ENCODE measurements around the gene DAB1. TPM values are rescaled to one million over a fixed set of nuclear protein-coding genes. Genes with fewer than 3 reads are reported as not detected.

The DAB1 gene
- total RNA-seq, 6 donors from 2014 or later = 0.15 to 0.20 TPM; not detected in 4

DNA sequence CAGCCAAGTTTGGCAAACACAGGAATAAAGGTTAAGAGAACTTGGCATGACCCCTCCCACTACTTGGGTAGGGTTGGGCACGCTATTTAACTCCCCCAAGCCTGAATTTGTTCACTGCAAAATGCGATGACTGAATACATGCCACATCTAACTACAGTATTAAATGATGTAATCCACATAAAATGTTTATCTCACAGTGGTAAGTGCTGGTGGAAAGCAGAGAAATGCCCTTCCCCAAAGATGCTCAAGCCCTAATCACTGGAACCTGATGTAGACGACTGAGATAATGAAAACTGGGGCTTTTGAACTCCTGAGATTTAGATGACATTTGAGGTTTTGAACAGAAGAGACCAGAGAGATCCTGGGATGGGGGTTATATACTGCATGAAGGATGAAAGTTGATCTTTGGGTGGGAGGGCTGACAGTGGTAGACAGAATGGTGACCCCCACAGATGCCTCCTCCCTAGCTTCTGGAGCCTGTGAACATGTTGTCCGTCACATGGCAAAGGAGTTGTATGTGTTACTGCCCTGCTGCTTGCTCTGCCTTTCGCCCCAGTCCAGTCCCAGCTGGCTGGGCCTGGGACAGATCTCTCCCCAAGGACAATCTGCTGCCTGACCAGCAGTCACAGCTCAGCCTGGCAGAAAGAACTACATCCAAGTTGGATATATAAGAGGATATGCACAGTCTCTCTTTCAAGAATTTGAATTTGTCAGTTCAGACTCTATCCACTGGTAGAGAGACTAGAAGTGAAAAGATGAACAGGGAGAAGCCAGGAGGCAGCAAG lies 120.9 kb downstream of the DAB1 start:
- WGBS, 2 donors = 80 to 87% methylated on average over 4 to 5 of the region's 5 CpGs
- H3K36me3 ChIP-seq = no peaks in the 10 kb centered on the region
- H3K27ac ChIP-seq = no peak overlapping the region
- ATAC-seq (ENCODE audit: low FRiP score in 2 of 2) = peak in 1 of 2 donors; percentile 16
- no peak overlapping the region for H3K4me3 ChIP-seq
- H3K27me3 ChIP-seq = no peaks in the 10 kb centered on the region
- TF ChIP-seq EP300 (IDR thresholded peaks at IDR 0.05) = no peak
- no peak for TF ChIP-seq POLR2A (IDR thresholded peaks at IDR 0.05)
- H3K9me3 ChIP-seq = peaks cover 0 to 4% (median 0%) of the 10 kb centered on the region in 4 donors
- H3K4me1 ChIP-seq = no peaks in the 10 kb centered on the region
- DNase-seq = no peak

DNA sequence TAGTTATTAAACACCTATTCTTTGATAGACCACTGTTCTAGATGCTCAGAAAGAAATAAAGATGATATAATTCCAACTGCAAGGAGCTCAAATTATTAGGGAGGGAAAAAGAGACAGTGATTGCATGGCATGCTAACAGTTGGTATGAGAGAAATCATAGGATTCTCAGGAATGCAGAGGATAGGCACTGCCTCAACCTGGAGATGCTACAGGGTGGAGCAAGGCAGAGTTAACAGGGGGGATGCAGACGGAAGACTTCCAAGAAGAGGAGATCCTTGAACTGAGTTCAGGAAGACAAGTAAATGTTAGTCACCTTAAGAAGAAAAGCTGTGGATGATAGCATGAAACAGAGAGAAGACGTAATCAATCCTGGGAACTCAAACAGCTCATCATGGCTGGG lies 123.7 kb downstream of the DAB1 start:
- no peaks in the 10 kb centered on the region for H3K9me3 ChIP-seq
- no peak overlapping the region for H3K4me3 ChIP-seq
- TF ChIP-seq POLR2A (IDR thresholded peaks at IDR 0.05) (no peak), POLR2AphosphoS5 (IDR thresholded peaks at IDR 0.05) (no peak), EP300 (IDR thresholded peaks at IDR 0.05) (no peak)
- TF ChIP-seq, protein P1, sequence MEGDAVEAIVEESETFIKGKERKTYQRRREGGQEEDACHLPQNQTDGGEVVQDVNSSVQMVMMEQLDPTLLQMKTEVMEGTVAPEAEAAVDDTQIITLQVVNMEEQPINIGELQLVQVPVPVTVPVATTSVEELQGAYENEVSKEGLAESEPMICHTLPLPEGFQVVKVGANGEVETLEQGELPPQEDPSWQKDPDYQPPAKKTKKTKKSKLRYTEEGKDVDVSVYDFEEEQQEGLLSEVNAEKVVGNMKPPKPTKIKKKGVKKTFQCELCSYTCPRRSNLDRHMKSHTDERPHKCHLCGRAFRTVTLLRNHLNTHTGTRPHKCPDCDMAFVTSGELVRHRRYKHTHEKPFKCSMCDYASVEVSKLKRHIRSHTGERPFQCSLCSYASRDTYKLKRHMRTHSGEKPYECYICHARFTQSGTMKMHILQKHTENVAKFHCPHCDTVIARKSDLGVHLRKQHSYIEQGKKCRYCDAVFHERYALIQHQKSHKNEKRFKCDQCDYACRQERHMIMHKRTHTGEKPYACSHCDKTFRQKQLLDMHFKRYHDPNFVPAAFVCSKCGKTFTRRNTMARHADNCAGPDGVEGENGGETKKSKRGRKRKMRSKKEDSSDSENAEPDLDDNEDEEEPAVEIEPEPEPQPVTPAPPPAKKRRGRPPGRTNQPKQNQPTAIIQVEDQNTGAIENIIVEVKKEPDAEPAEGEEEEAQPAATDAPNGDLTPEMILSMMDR (IDR thresholded peaks at IDR 0.05) = no peak
- no peaks in the 10 kb centered on the region for H3K36me3 ChIP-seq
- ATAC-seq (ENCODE audit: low FRiP score in 2 of 2) = no peak
- no peak overlapping the region for H3K27ac ChIP-seq
- WGBS, 2 donors = 85 to 98% methylated on average over 2 of the region's 2 CpGs
- H3K4me1 ChIP-seq = no peaks in the 10 kb centered on the region
- no peaks in the 10 kb centered on the region for H3K27me3 ChIP-seq
- DNase-seq = no peak

DNA sequence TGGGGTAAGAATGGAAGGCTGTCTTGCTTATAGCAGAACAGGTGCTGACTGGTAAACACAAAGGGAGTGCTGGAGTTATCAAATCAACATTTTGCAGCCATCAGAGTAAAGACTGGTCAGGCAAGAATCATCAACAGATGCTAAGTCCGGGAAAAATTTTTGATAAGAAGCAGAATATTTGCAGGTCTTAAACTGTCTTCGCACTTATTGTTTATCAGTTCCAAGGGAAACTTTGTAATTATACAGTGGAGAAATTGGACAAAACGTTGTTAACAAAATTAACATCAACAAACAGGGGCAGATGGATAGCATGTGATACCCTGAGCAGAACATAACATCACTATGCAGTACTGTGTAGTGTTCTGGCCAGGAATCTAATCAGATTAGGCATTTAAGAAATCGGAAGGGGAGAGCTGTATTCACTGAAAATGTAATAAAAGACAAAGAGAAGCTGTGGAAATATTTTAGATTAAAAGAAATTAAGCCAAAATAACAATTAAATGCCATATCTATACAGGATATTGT lies 127.1 kb downstream of the DAB1 start:
- TF ChIP-seq POLR2AphosphoS5 (IDR thresholded peaks at IDR 0.05) (no peak), POLR2A (IDR thresholded peaks at IDR 0.05) (no peak)
- 64 to 69% methylated on average over 4 of the region's 4 CpGs for WGBS, 2 donors
- ATAC-seq (ENCODE audit: low FRiP score in 2 of 2) (no peak), DNase-seq (no peak)
- H3K27ac ChIP-seq = no peak overlapping the region
- no peaks in the 10 kb centered on the region for H3K4me1 ChIP-seq
- no peaks in the 10 kb centered on the region for H3K36me3 ChIP-seq
- H3K9me3 ChIP-seq = no peaks in the 10 kb centered on the region
- H3K27me3 ChIP-seq = no peaks in the 10 kb centered on the region
- H3K4me3 ChIP-seq = no peak overlapping the region

GRCh38 chr1:57295326-57295725 lies 128.5 kb downstream of the DAB1 start:
- Histone ChIP-seq H3K27ac (no peak overlapping the region), H3K9me3 (no peaks in the 10 kb centered on the region), H3K4me3 (no peak overlapping the region), H3K36me3 (no peaks in the 10 kb centered on the region), H3K4me1 (no peaks in the 10 kb centered on the region), H3K27me3 (no peaks in the 10 kb centered on the region)
- 94 to 96% methylated on average over 1 of the region's 1 CpG for WGBS, 2 donors
- ATAC-seq (ENCODE audit: low FRiP score in 2 of 2) (no peak), DNase-seq (no peak)
- TF ChIP-seq POLR2A (IDR thresholded peaks at IDR 0.05) (no peak), EP300 (IDR thresholded peaks at IDR 0.05) (no peak), POLR2AphosphoS5 (IDR thresholded peaks at IDR 0.05) (no peak)
- TF ChIP-seq, protein P1 (IDR thresholded peaks at IDR 0.05) = no peak

- Histone ChIP-seq H3K4me3 (no peak overlapping the region), H3K4me1 (no peaks in the 10 kb centered on the region), H3K9me3 (no peaks in the 10 kb centered on the region), H3K36me3 (no peaks in the 10 kb centered on the region), H3K27ac (no peak overlapping the region), H3K27me3 (no peaks in the 10 kb centered on the region)
- TF ChIP-seq POLR2A (IDR thresholded peaks at IDR 0.05) (no peak), EP300 (IDR thresholded peaks at IDR 0.05) (no peak), POLR2AphosphoS5 (IDR thresholded peaks at IDR 0.05) (no peak)
- TF ChIP-seq, protein P1 (IDR thresholded peaks at IDR 0.05) = no peak
- no peak for DNase-seq
- no peak for ATAC-seq (ENCODE audit: low FRiP score in 2 of 2)
These were observed 129.7 kb downstream of the DAB1 start for GRCh38 chr1:57294177-57294576.

DNA sequence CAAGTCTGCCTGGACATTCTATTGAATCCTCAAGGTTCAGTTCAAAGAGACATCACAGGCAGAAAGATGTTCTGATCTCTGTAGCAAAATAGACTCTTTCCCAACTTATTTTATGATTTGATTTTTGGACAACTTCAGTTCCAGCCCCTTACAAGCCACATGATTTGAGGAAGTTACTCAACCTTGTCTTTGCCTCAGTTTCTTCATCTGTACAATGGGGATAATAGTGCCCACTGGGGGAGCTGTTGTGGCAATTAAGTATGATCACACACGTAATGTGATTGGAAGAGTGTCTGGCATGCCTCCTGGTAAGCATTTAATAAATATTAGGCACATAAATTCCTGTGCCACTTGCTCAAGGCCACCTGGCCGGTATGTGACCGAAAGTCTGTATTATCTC lies 130.6 kb downstream of the DAB1 start:
- no peak for ATAC-seq (ENCODE audit: low FRiP score in 2 of 2)
- WGBS, 2 donors = 86 to 97% methylated on average over 3 of the region's 3 CpGs
- DNase-seq = no peak
- no peak overlapping the region for H3K4me3 ChIP-seq
- H3K27me3 ChIP-seq = no peaks in the 10 kb centered on the region
- H3K27ac ChIP-seq = no peak overlapping the region
- no peaks in the 10 kb centered on the region for H3K9me3 ChIP-seq
- no peaks in the 10 kb centered on the region for H3K4me1 ChIP-seq
- TF ChIP-seq, protein P1 (IDR thresholded peaks at IDR 0.05) = no peak
- no peak for TF ChIP-seq POLR2A (IDR thresholded peaks at IDR 0.05)
- TF ChIP-seq POLR2AphosphoS5 (IDR thresholded peaks at IDR 0.05) = no peak
- no peak for TF ChIP-seq EP300 (IDR thresholded peaks at IDR 0.05)
- H3K36me3 ChIP-seq = no peaks in the 10 kb centered on the region

All from upper lobe of left lung (tissue), 6 donors.